NOMO-1 treated with DMSO at 0.1 percent for 48 hours (cell line): ENCODE data around the gene SPOCK3.

Source experiments
- DNase-seq: peaks from one replicate; lab custom pipeline; 2025; ENCODE audit not compliant: unreplicated experiment; lab: John Stamatoyannopoulos, UW

Gene SPOCK3

GRCh38 chr4:167041524-167041923 is 192.8 kb downstream of the SPOCK3 start:
- peak; percentile 45 for DNase-seq

- no peak for DNase-seq
Measured at GRCh38 chr4:167035390-167035789, 198.9 kb downstream of the SPOCK3 start.

- no peak for DNase-seq
Measured at GRCh38 chr4:167034983-167035382, 199.3 kb downstream of the SPOCK3 start.

GRCh38 chr4:167032871-167033270 is 201.4 kb downstream of the SPOCK3 start:
- DNase-seq = no peak

- DNase-seq = no peak
Measured at GRCh38 chr4:167031534-167032156, 202.6 kb downstream of the SPOCK3 start.

- DNase-seq = no peak
Measured at GRCh38 chr4:167028976-167029375, 205.3 kb downstream of the SPOCK3 start.

GRCh38 chr4:167025670-167026069 is 208.6 kb downstream of the SPOCK3 start:
- no peak for DNase-seq

GRCh38 chr4:167023364-167023925 is 210.8 kb downstream of the SPOCK3 start:
- DNase-seq = no peak

GRCh38 chr4:167021545-167022155 is 212.6 kb downstream of the SPOCK3 start:
- peak; percentile 10 for DNase-seq

- DNase-seq = no peak
Measured at GRCh38 chr4:167020410-167020809, 213.9 kb downstream of the SPOCK3 start.

GRCh38 chr4:167014944-167015343 is 219.3 kb downstream of the SPOCK3 start:
- no peak for DNase-seq

- DNase-seq = no peak
Measured at GRCh38 chr4:167003326-167003725, 231.0 kb downstream of the SPOCK3 start.

GRCh38 chr4:167000141-167000852 is 234.0 kb downstream of the SPOCK3 start:
- DNase-seq = no peak

- no peak for DNase-seq
Measured at GRCh38 chr4:166996216-166996615, 238.1 kb downstream of the SPOCK3 start.

GRCh38 chr4:166994686-166995085 is 239.6 kb downstream of the SPOCK3 start:
- DNase-seq = no peak

- DNase-seq = no peak
Measured at GRCh38 chr4:166991006-166991561, 243.2 kb downstream of the SPOCK3 start.

- no peak for DNase-seq
Measured at GRCh38 chr4:166989886-166990285, 244.4 kb downstream of the SPOCK3 start.

GRCh38 chr4:166987026-166987425 is 247.3 kb downstream of the SPOCK3 start:
- DNase-seq = no peak

- no peak for DNase-seq
Measured at GRCh38 chr4:166981847-166982246, 252.4 kb downstream of the SPOCK3 start.

- DNase-seq = no peak
Measured at GRCh38 chr4:166980419-166980818, 253.9 kb downstream of the SPOCK3 start.

GRCh38 chr4:166977596-166977995 is 256.7 kb downstream of the SPOCK3 start:
- DNase-seq = no peak

- no peak for DNase-seq
Measured at GRCh38 chr4:166972071-166972470, 262.2 kb downstream of the SPOCK3 start.
